LHCN-M2 (cell line): ENCODE measurements around the gene TARP. TPM values are rescaled to one million over a fixed set of nuclear protein-coding genes. Genes with fewer than 3 reads are reported as not detected.

Experiments used
- DNase-seq: peaks from one replicate; pipeline ENCODE4 v3.0.0-alpha.2; 2012; ENCODE audit warnings: low read depth
- total RNA-seq: library from RNA; depleted of rRNA; stranded (reverse); fragments of >200 nt; gene quantifications from 2 replicates; pipeline ENCODE4 v1.2.3, GENCODE V29; 2014; rRNA removed

The TARP gene

DNA sequence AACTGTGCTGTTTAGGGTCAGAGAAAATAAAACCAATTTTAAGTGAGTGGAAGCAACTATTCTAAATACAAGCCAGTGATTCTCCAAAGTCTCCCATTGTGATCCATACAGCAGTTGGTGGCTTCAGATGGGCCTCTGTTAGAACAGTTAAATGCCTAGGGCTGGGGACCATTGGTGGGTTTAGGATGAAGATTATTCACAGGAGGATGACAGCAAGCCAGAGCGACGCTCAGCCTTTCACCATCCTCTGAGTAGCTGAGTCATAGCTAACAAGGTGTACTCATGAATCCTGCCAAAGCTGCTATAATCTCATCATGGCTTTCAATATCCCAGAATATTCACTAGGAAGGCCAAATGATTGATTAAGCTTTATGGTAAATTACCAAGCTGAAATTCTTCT is 55.8 kb downstream of the TARP start:
- DNase-seq = no peak

DNA sequence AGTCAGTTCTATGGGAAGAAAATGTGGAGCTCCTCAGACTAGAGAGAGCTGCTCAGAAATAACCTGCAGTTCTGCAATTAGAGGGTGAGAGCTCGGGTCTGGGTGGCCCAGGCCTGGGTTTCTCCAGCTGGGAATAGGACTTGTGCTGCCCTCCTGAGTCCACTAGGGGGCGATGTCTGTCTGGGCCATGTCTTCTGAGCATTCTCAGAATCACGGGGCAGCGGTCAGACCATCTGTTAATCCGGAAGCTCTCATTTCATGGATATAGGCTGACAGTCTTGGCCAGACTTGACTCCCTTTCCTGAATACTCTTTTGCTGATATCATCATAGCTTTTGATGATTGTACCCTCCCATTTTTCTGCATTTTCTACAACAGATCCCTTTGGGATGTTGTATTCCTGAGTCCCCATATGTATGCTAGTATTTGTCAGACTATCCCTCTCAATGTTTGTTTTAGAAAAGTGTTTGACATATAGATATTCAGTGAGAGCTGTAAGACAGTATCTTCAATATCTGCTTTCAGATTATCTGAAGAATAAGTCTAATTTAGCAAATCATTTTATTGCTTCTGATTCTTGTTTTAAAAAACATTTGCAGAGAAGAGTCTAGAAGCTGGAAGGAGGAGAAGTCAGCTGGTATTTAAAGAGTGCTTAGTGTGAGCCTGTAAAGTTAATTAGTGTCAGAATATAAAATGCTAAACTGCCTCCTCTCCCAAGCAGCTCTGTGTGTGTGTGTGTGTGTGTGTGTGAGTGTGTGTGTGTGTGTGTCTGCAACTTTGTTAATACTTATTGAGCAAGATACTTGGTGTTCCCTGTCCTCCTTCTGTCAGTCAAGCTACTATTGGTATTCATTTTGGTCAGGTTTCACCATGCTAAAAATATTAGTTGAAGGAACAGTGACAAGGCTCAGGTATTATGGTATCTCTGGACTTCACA is 57.4 kb downstream of the TARP start:
- DNase-seq = peak; percentile 97

DNA sequence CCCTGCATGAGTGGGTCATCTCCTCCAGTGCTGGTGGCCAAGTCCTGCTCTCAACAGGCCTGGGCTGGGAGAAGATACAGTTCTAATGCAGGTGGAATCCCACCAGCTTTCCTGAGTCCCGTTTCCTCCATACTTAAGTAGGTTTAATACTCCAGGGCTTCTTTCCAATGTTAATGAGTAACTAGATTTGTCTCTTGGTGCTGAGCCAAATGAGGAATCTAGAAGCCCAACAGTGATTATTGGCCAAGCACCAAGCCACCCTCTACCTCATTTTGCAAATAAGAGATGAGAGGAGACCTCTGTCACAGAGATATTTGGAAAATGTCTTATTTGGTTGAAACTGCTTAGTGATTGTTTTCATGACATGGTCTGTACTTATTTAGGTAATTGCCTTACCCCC is 58.3 kb downstream of the TARP start:
- DNase-seq = peak; percentile 9

DNA sequence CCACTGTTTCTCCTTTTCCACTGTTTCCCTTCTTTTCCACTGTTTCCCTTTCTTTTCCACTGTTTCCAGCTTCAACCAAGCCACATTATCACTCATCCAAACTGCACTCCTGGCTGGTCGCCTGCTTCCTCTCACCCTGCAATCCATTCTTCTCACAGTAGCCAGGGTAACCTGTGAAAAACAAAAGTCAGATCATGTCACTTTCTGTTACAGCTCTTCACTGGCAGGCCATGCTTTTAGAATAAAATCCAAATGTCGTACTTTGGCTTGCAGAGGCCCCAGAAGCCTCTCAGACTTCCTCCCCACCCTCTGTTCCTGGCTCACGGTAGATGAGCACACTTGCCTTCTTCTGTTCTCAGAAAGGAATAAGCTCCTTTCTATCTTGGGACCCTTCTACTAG is 61.5 kb downstream of the TARP start:
- no peak for DNase-seq

DNA sequence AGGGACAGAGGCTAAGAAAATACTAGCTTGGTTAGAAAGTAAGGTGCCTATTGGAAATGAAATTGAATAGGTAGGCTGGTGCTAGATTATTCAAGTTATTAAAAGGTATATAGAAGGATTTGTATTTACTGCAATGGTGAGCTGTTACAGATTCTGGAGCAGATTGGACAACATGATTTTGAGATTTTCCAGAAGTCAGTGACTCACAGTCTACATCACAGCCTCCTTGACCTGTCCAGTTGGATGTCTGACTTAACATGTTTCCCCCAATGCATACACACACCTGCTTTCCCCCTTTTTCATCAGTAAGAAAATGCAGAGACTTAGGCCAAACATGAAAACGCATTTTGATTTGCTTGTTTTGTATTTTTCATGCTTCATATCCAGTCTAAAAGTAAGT is 62.0 kb downstream of the TARP start:
- DNase-seq = no peak

Other genes starting within 250 kb of the TARP start
- 114 and 127 TPM in 2 replicates for gene STARD3NL, start 95.4 kb downstream of the TARP start, total RNA-seq